GM21723 (cell line): Measurements from ENCODE around the gene ZNF528.

Source experiments
- ATAC-seq: cut with Tn5 transposase; IDR thresholded peaks from one replicate; pipeline ENCODE4 v1.9.1; 2021; ENCODE audit warnings: mild to moderate bottlenecking, moderate library complexity; ENCODE audit not compliant: unreplicated experiment

ZNF528 gene

DNA sequence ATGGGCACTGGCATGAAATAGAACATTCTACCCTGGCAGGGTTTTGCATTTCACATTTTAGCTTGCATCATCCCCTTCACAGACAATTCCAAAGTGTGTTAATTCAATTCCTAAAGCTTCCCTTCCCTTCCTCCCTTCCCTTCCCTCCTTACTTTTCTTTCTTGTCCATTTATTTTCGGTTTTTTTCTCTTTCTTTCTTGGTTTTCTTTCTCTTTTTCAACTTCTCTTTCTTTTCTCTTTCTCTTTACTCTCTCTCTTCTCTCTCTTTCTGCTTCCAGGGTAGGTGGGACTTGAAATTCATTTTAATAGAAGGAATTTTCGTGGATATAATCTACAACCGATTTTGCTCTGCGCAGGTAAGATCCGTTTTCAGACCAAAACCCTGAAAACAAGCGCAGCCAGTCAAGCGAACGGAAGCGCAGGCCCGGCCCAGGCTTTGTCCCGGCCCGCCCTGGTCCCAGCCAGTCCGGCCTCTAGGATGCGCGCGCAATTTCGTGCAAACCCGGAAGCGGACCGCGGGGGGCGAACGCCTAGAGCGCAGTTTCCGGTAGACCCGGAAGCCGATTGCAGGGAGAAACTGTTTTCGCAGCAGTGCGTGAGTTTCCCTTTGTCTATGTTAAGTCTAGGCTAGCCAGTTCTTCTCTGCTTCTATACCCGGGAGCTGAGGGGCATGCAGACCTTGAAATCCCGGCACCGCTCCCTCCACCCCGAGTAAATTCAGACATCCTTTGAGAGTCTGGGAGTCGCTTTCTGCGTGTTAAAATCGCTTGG lies at the start of gene ZNF528:
TSS of gene ZNF528 (plus strand) at position 540 of the 771 bp plus-strand sequence. CDS start 4,165 bp downstream, outside the sequence.
- peak; percentile 84 for ATAC-seq

GRCh38 chr19:52351512-52351911 lies 46.1 kb upstream of the ZNF528 start:
- no peak for ATAC-seq

- no peak for ATAC-seq
These were observed 31.2 kb upstream of the ZNF528 start for GRCh38 chr19:52366414-52366824.

GRCh38 chr19:52369559-52370340 lies 27.9 kb upstream of the ZNF528 start, which contains the start of gene ZNF880:
Gene ZNF880 (plus strand): TSS chr19:52369923. CDS start chr19:52369966, 43 bp downstream.
- peak; percentile 72 for ATAC-seq

- ATAC-seq, result no peak
These were observed 27.3 kb upstream of the ZNF528 start for GRCh38 chr19:52370341-52370710.

DNA sequence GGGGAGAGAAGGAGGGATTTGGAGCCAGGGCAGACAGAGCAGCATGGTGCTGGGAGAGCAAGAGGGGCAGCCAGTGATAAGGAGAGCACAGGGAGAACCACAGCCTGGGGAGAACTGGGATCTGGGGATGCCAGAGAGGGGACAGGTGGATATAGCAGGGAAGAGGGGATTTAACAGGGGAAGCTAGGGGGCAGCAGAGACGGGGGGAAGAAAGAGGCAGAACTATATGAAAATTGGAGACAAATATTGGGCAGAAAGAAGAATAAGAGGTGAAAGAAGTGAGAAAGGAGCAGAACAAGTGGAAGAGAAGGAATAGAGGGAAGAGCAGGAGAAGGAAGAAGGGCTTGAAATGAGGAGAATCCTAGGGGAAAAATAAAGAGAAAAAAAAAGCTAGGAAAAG lies 6.5 kb upstream of the ZNF528 start:
- no peak for ATAC-seq

DNA sequence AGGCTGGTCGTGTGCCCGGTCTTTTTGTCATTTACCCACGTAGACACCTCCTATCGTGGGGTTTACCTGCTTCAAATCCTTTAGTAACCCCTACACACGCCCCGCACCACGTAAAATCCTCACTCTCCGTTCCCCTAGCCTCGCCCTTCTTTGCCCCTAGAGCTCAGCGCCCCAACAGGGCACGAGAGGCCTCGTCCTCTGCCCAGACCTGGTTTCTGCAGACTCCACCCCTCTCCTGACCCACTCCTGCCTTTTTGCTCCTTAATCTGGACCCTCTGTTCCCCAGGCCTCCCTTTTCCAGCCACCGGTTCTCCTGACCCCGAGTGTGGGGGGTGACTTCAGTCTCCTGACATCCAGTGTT lies 412 bp downstream of the ZNF528 start:
- ATAC-seq, result no peak

DNA sequence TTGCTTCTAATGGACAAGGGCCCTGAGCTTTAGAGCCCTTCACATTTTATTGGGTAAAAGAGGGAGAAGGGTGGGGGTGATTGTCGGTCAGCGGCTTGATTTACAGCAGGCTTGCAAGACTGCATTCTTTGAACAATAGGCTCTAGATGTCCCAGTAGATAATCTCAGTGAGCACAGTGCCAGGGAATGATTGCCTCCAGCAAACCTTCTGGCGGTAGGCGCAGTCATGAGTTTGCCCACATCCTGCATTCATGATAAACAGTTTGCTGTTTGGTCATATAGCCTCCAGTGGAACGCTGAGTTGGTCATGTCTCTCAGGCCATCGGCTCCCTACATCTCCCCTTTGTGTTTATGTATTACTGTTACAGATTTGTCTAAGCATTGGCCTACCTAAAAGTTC lies 12.6 kb downstream of the ZNF528 start:
- ATAC-seq, result no peak

DNA sequence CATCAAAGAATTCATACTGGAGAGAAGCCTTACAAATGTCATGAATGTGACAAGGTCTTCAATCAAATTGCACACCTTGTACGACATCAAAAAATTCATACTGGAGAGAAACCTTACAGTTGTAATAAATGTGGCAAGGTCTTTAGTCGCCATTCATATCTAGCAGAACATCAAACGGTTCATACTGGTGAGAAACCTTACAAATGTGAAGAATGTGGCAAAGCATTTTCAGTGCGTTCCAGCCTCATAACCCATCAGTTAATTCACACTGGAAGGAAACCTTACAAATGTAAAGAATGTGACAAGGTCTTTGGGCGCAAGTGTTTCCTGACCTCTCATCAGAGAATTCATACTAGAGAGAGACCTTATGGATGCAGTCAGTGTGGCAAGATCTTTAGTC lies 18.1 kb downstream of the ZNF528 start:
- no peak for ATAC-seq

DNA sequence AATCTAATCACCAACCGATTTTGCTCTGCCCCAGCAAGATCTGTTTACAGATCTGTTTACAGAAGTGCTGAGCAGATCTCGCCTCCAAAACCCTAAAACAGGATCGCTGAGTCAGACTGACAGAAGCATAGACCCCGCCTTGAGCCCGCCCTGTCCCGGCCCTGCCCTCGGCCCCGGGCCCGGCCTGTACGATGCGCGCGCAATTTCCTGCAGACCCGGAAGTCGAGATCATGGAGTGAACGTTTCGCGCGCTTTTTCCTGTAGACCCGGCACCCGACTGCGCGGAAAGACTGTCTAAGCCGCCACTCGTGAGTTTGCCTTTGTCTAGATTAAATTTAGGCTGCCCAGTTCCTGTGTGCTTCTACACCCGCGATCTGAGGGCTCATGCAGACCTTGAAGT lies 31.3 kb downstream of the ZNF528 start, which contains the start of gene ZNF534:
TSS of gene ZNF534 (plus strand) at position 212 of the 400 bp plus-strand sequence. CDS start 2,327 bp downstream, outside the sequence.
- ATAC-seq, result no peak

DNA sequence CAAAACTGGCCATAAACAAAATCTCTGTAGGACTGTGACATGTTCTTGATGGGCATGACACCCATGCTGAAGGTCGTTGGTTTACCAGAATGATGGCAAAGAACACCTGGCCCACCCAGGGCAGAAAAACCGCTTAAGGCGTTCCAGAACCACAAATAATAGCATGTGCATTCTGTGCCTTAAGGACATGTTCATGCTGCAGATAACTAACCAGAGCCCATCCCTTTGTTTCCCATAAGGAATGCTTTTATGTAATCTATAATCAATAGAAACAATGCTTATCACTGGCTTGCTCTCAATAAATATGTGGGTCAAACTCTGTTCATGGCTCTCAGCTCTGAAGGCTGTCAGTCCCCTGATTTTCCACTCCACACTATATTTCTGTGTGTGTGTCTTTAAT lies 44.5 kb downstream of the ZNF528 start:
- no peak for ATAC-seq

DNA sequence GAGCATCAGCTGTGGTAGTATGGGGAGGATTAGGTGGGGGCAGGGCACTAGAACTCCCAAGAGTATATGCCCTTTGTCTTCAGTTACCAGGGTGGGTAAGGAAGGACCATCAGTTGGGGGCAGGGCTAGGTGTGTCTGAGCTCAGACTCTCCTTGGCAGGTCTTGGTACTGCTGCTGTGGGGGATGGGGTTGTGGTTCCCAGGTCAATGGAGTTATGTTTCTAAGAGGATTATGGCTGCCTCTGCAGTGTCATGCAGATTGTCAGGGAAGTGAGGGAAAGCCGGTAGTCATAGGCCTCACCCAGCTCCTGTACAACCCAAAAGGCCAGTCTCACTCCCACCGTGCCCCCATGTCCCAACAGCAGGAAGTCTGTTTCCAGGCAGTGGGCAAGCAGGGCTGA lies 46.9 kb downstream of the ZNF528 start:
- ATAC-seq, result no peak

GRCh38 chr19:52451241-52451640 lies 53.6 kb downstream of the ZNF528 start:
- ATAC-seq, result no peak

- no peak for ATAC-seq
These were observed 55.9 kb downstream of the ZNF528 start, which contains the start of gene ZNF578 for GRCh38 chr19:52453324-52454094. Gene ZNF578 (plus strand): TSS chr19:52453553. CDS start chr19:52501846, 48,293 bp downstream.

DNA sequence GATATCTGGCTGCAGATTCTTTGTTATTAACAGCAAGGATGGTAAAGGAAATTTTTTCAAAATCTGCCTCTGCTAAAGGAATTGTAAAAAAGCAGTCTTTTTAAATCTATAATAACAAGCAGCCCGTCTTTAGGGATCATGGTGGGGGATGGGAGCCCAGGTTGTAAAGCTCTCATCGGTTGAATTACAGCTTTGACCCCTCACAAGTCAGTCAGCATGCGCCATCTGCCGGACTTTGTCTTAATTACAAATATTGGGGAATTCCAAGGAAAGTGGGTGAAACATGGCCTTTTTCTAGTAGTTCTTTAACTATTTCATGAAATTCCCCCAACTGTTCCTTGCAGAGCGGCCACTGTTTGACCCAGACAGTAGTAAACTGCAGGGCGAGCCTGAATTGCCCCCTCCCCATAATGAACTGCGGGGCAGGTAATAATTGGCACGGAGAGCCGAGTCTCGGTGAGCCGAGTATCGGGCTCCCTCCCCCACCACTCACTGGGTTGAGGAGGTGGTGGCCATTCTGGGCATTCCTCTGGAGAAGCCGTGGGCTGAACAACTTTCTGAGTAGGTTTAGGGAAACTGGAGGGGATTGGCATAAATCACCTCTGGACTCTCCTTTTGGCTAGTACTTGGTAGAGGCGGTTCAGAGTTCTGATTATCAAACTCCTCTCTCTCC lies 67.3 kb downstream of the ZNF528 start:
- no peak for ATAC-seq
